Activated CD4-positive, alpha-beta T cell treated with anti-CD3 and anti-CD28 coated beads for 36 hours (primary cell): ENCODE measurements around the gene POLDIP3. TPM values are rescaled to one million over a fixed set of nuclear protein-coding genes. Genes with fewer than 3 reads are reported as not detected.
A peak's percentile ranks its signal among the peaks of the same experiment; 100 is the strongest.
"Not testable (repeated sequence)": the region's sequence is repeated elsewhere in the genome, so short reads cannot be mapped to it uniquely, and the experiment has no call there.

Experiments
- ATAC-seq: fragments of 200-7000 bp; cut with Tn5 transposase; one replicate; pipeline ENCODE4 v1.10.0; 2021; ENCODE audit warnings: mild to moderate bottlenecking, moderate library complexity
- CTCF ChIA-PET: fragments of 350-600 bp; sonication (Branson Sonifier 250); formaldehyde crosslinking; loops from one replicate; lab custom pipeline; 2021; ENCODE audit warnings: antibody characterized with exemption; lab: Charles Lee
- POLR2A ChIA-PET: fragments of 350-600 bp; sonication (Branson Sonifier 250); formaldehyde crosslinking; loops from one replicate; lab custom pipeline; 2021; ENCODE audit warnings: antibody characterized with exemption, inconsistent platforms; lab: Charles Lee
- DNase-seq: peaks from one replicate; pipeline ENCODE4 v3.0.0-alpha.2; 2020
- H3K27ac Mint-ChIP-seq: one replicate; pipeline ENCODE4 v1.8.0; 2021; ENCODE audit warnings: mixed read lengths
- H3K27me3 Mint-ChIP-seq: one replicate; pipeline ENCODE4 v1.8.0; 2021; ENCODE audit warnings: mixed read lengths
- H3K36me3 Mint-ChIP-seq: one replicate; pipeline ENCODE4 v1.8.0; 2021; ENCODE audit warnings: low read depth, mixed read lengths
- H3K4me1 Mint-ChIP-seq: one replicate; pipeline ENCODE4 v1.8.0; 2021; ENCODE audit warnings: mixed read lengths
- H3K4me3 Mint-ChIP-seq: one replicate; pipeline ENCODE4 v1.8.0; 2021; ENCODE audit warnings: mild to moderate bottlenecking, moderate library complexity, mixed read lengths
- H3K9me3 Mint-ChIP-seq: one replicate; pipeline ENCODE4 v1.8.0; 2021; ENCODE audit warnings: low read depth, mixed read lengths
- intact Hi-C, 2 experiments: fragments of 100-400 bp; cut with DNase I in 1 of 2; cut with micrococcal nuclease in 1 of 2; formaldehyde crosslinking; loops; one replicate each; pipeline versions ENCODE4 v1.14.2 to v1.15.1; 2022 to 2024; cut with DNase I, micrococcal nuclease
- total RNA-seq, 2 experiments: library from RNA; stranded (reverse); gene quantifications; one replicate each; pipeline ENCODE4 v1.2.3, GENCODE V29; 2021

The POLDIP3 gene
- total RNA-seq, 2 experiments from 2014 or later = 77.6 to 88.6 TPM

DNA sequence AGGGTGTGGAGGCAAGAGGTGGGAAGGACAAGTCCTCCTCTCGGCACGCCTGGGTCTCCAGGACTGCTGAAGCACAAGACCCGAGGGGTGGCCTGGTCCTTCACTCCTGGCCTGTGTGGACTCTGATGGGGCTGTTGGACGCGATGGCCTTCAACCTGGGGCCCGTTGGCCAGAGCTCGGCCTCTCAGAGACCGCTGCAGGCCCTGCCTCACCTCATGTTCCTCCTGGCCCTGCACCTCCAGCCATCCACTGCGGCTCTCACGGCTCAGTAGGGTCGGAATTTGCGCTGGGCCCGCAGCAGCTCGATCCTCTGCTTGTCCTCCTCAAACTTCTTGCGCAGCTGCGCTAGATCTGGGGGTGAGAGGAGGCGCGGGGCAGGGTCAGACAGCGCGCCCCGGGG, 40.2 kb downstream of the POLDIP3 start:
- CTCF ChIA-PET, POLR2A ChIA-PET, H3K4me3 Mint-ChIP-seq, H3K9me3 Mint-ChIP-seq, H3K4me1 Mint-ChIP-seq, H3K27ac Mint-ChIP-seq, ATAC-seq, H3K27me3 Mint-ChIP-seq, DNase-seq, intact Hi-C loops: not testable (repeated sequence)
- peaks cover 40% of the 10 kb centered on the region for H3K36me3 Mint-ChIP-seq

DNA sequence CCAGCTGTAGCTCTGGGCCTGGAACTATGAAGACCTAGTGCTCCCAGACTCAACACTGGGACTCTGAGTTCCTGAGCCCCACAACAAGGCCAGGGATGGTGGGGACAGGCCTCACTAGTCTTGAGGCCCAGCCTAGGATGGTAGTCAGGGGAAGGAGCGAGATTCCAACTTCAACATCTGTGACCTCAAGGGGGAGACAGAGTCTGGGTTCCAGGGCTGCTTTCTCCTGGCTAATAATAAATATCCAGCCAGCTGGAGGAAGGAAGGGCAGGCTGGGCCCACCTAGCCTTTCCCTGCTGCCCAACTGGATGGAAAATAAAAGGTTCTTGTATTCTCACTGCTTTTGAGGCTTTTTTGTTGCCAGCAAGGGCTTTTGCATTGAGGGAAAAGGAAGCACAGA, 40.6 kb downstream of the POLDIP3 start:
- DNase-seq, H3K4me3 Mint-ChIP-seq, POLR2A ChIA-PET, H3K9me3 Mint-ChIP-seq, H3K4me1 Mint-ChIP-seq, ATAC-seq, H3K27me3 Mint-ChIP-seq, intact Hi-C loops, H3K27ac Mint-ChIP-seq, CTCF ChIA-PET: not testable (repeated sequence)
- peaks cover 40% of the 10 kb centered on the region for H3K36me3 Mint-ChIP-seq

DNA sequence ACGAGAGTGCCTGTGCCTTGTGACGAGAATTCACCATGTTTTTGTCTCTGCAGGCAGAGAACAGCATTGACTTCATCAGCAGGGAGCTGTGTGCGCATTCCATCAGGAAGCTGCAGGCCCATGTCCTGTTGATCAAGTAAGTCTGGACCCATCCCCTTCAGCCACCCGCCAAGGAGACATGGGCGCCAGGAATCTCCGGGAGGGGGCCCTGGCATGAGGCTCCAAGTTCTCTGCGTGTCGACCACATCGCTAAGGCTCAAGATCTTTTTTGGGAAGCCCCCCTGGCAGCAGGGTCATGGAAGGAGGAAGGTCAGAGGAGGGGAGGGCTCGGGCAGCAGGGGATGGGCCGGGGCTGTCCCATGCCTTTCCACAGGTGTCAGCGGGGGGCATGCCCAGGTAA, 43.6 kb downstream of the POLDIP3 start:
- ATAC-seq, POLR2A ChIA-PET, H3K9me3 Mint-ChIP-seq, intact Hi-C loops, DNase-seq, H3K27ac Mint-ChIP-seq, CTCF ChIA-PET, H3K4me3 Mint-ChIP-seq, H3K4me1 Mint-ChIP-seq, H3K27me3 Mint-ChIP-seq: not testable (repeated sequence)
- peaks cover 25% of the 10 kb centered on the region for H3K36me3 Mint-ChIP-seq

DNA sequence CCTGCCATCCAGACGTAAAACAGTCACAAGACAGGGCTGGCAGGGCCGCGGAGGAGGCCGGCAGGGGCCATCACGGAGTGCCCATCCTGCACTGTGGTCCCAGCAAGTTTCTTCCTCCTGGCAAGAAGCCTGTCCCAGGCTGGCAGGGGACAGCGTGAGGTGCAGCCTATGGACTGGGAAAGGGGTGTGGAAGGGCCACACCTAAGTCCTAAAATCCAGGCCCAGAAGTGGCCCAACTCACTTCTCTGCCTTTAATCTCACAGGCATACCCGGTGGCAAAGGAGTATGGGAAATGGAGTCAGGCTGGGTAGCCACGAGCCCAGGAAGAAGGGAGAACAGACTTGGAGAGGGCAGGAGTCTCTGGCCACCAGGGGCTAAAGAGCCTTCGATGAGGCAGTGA, 44.1 kb downstream of the POLDIP3 start:
- CTCF ChIA-PET = interaction anchor here (0.6 kb wide), 1 partner anchor 249 kb away, joined by 3 read pairs; no protein-coding TSS in a partner anchor
- DNase-seq, POLR2A ChIA-PET, ATAC-seq, H3K4me1 Mint-ChIP-seq, H3K27ac Mint-ChIP-seq, H3K27me3 Mint-ChIP-seq, H3K9me3 Mint-ChIP-seq, H3K4me3 Mint-ChIP-seq, intact Hi-C loops: not testable (repeated sequence)
- peaks cover 28% of the 10 kb centered on the region for H3K36me3 Mint-ChIP-seq

DNA sequence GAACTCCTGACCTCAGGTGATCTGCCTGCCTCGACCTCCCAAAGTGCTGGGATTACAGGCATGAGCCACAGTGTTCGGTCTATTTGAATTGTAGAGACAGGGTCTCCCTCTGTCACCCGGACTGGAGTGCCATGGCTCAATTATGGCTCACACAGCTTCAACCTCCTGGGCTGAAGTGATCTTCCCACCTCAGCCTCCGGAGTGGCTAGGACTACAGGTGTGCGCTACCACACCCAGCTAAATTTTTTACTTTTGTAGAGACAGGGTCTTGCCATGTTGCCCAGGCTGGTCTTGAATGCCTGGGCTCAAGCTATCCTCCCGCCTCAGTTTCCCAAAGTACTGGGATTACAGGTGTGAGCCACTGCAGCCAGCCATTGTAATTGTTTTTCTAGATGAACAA, 46.7 kb downstream of the POLDIP3 start:
- ChIA-PET CTCF (interaction anchor here (0.7 kb wide), 1 partner anchor 92 kb away, joined by 3 read pairs; no protein-coding TSS in a partner anchor), POLR2A (interaction anchor here (0.8 to 0.9 kb wide), 2 partner anchors 14 to 47 kb away, joined by 3 read pairs; partner anchors contain the start of gene POLDIP3)
- ATAC-seq, H3K4me3 Mint-ChIP-seq, H3K9me3 Mint-ChIP-seq, DNase-seq, H3K27me3 Mint-ChIP-seq, H3K4me1 Mint-ChIP-seq, H3K27ac Mint-ChIP-seq: not testable (repeated sequence)
- H3K36me3 Mint-ChIP-seq = peaks cover 26% of the 10 kb centered on the region
- intact Hi-C loops = loop anchor here in 1 of 2 experiments (5.0 kb wide), 1 partner anchor 344 kb away; no protein-coding TSS in a partner anchor

DNA sequence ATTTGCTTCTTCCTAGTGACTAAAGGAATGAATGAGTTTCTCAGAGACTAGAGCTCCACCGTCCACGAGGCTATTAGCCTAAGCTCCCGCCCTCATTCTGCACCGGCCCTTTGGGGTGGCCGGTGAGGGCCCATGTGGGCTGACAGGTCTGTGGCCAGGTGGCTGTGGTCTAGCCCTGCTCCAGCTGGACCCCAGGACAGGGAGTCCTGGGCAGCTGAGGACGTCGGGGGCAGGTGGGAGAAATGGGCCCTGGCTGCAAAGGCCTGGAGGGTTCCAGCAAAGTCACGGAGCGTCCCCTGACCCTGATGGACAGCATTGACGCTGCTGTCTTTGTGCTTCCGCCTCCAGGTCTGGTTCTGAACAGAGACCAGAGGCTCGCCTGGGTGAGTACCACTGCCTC, 48.7 kb downstream of the POLDIP3 start:
- ChIA-PET POLR2A (no interaction called here), CTCF (interaction anchor here (0.7 to 1.0 kb wide), 2 partner anchors 58 to 207 kb away, joined by 3 to 4 read pairs; no protein-coding TSS in a partner anchor)
- peaks cover 14% of the 10 kb centered on the region for H3K36me3 Mint-ChIP-seq
- no peak overlapping the region for H3K4me3 Mint-ChIP-seq
- H3K4me1 Mint-ChIP-seq = no peaks in the 10 kb centered on the region
- H3K27ac Mint-ChIP-seq = no peak overlapping the region
- DNase-seq = no peak
- no peak for ATAC-seq
- H3K9me3 Mint-ChIP-seq = no peaks in the 10 kb centered on the region
- H3K27me3 Mint-ChIP-seq = no peaks in the 10 kb centered on the region
- intact Hi-C loops = loop anchor here in 1 of 2 experiments (5.0 kb wide), 1 partner anchor 346 kb away; no protein-coding TSS in a partner anchor

DNA sequence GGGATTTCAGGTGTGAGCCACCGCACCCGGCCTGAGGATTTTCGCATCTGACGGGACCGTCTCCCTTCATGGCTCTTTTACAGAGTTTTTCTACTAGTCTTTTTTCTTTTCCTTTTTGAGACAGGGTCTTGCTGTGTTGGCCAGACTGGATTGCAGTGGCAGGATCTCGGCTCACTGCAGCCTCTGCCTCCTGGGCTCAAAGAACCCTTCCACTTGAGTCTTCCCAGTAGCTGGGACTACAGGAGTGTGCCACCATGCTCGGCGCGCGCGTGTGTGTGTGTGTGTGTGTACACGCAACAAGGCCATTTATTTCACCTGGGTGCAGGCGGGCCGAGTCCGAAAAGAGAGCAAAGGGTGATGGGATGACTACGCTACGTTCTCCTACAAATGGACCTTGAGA, 50.0 kb downstream of the POLDIP3 start:
- H3K27me3 Mint-ChIP-seq = no peaks in the 10 kb centered on the region
- POLR2A ChIA-PET = no interaction called here
- no peaks in the 10 kb centered on the region for H3K4me1 Mint-ChIP-seq
- H3K27ac Mint-ChIP-seq = no peak overlapping the region
- H3K4me3 Mint-ChIP-seq = no peak overlapping the region
- no peaks in the 10 kb centered on the region for H3K9me3 Mint-ChIP-seq
- ATAC-seq (no peak), DNase-seq (no peak)
- CTCF ChIA-PET = interaction anchor here (1.0 kb wide), 1 partner anchor 57 kb away, joined by 3 read pairs; no protein-coding TSS in a partner anchor
- peaks cover 7% of the 10 kb centered on the region for H3K36me3 Mint-ChIP-seq
- intact Hi-C loops = loop anchor here in 1 of 2 experiments (5.0 kb wide), 1 partner anchor 348 kb away; no protein-coding TSS in a partner anchor

DNA sequence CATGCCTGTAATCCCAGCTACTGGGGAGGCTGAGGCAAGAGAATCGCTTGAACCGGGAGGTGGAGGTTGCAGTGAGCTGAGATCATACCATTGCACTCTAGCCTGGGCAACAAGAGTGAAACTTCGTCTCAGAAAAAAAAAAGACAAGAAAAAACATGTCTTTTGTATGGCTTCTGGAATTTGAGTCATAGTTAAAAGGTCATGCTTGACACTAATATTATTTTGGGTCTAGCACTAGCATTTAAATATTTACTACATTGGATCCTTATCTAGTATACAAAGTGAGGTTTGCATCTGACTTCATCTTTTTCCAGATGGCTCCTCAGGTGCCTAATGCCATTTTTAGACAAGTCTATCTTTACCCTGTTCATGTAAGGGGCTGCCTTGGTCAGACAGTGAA, 50.7 kb downstream of the POLDIP3 start:
- ATAC-seq, H3K36me3 Mint-ChIP-seq, H3K27me3 Mint-ChIP-seq, H3K4me1 Mint-ChIP-seq, H3K27ac Mint-ChIP-seq, H3K4me3 Mint-ChIP-seq, CTCF ChIA-PET, POLR2A ChIA-PET, DNase-seq, H3K9me3 Mint-ChIP-seq, intact Hi-C loops: not testable (repeated sequence)

DNA sequence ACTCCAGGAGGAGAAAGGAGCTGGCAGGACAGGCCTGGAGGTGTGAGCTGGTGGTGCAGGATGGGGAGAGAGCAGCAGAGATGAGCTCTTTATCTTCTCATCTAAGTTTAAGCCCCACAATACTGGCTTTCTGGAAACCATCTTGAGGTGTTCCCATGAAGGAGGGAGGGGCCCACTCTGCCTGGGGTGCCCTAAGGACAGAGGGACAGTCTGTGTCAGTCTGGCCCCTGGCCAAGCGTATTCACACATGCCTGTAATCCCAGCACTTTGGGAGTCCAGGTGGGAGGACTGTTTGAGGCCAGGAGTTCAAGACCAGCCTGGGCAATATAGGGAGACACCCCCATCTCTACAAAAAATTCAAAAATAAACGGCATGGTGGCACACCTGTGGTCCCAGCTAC, 52.0 kb downstream of the POLDIP3 start:
- no peak for DNase-seq
- Mint-ChIP-seq H3K27me3 (no peaks in the 10 kb centered on the region), H3K9me3 (no peaks in the 10 kb centered on the region), H3K27ac (no peak overlapping the region), H3K4me3 (no peak overlapping the region), H3K36me3 (peaks cover 6% of the 10 kb centered on the region), H3K4me1 (no peaks in the 10 kb centered on the region)
- CTCF ChIA-PET = interaction anchor here (1.3 kb wide), 1 partner anchor 16 kb away, joined by 3 read pairs; no protein-coding TSS in a partner anchor
- intact Hi-C loops = no loop called here
- ATAC-seq = no peak
- POLR2A ChIA-PET = no interaction called here

DNA sequence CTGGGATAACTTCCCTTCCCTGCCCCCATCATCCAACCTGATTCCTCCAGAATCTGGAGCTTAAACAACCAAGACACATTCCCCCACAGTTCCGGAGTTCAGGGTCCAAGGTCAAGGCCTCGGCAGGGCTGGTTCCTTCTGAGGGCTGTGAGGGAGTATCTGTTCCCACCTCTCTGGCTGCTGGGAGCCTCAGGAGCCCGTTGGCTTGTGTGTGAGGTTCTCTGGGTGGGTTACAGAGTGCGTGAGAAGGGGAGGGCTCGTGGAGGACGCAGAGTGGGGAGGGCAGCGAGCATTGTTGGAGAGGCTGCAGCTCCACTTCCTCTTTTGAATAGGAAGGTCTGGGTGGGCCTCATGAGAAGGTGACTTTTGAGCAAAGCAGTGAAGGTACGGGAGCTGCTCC, 52.4 kb downstream of the POLDIP3 start:
- H3K4me3 Mint-ChIP-seq = no peak overlapping the region

DNA sequence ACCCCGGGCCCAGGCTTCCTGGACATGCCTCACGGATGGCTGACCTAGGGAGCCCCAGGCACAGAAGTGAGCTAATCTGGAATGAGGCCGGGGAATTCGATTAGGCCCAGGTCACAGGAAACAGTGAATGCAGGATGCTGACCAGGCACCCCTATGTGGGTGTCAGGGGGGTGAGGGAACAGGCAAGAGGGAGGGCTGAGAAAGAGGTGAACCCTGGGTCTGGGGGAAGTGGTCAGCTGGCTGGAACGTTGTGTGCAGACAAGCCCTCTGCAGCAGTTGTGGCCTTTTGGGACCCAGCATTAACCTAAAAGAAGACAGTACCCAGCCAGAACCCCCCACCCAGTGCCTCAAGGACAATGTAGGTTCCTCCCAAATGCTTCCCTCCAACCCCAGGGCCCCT, 52.8 kb downstream of the POLDIP3 start:
- H3K9me3 Mint-ChIP-seq = no peaks in the 10 kb centered on the region
- peaks cover 6% of the 10 kb centered on the region for H3K36me3 Mint-ChIP-seq
- no peaks in the 10 kb centered on the region for H3K27me3 Mint-ChIP-seq
- intact Hi-C loops = no loop called here
- no peak overlapping the region for H3K4me3 Mint-ChIP-seq
- ATAC-seq (no peak), DNase-seq (no peak)
- H3K4me1 Mint-ChIP-seq = no peaks in the 10 kb centered on the region
- ChIA-PET CTCF (interaction anchor here (1.0 to 1.3 kb wide), 2 partner anchors 16 to 88 kb away, joined by 3 read pairs; no protein-coding TSS in a partner anchor), POLR2A (no interaction called here)
- H3K27ac Mint-ChIP-seq = no peak overlapping the region

More for the DNA sequence above, 52.4 kb downstream of the POLDIP3 start:
- DNase-seq (no peak), ATAC-seq (no peak)
- POLR2A ChIA-PET = no interaction called here
- intact Hi-C loops = no loop called here
- peaks cover 6% of the 10 kb centered on the region for H3K36me3 Mint-ChIP-seq
- no peaks in the 10 kb centered on the region for H3K27me3 Mint-ChIP-seq
- H3K9me3 Mint-ChIP-seq = no peaks in the 10 kb centered on the region
- CTCF ChIA-PET = interaction anchor here (1.3 kb wide), 1 partner anchor 16 kb away, joined by 3 read pairs; no protein-coding TSS in a partner anchor
- H3K4me1 Mint-ChIP-seq = no peaks in the 10 kb centered on the region
- no peak overlapping the region for H3K27ac Mint-ChIP-seq

DNA sequence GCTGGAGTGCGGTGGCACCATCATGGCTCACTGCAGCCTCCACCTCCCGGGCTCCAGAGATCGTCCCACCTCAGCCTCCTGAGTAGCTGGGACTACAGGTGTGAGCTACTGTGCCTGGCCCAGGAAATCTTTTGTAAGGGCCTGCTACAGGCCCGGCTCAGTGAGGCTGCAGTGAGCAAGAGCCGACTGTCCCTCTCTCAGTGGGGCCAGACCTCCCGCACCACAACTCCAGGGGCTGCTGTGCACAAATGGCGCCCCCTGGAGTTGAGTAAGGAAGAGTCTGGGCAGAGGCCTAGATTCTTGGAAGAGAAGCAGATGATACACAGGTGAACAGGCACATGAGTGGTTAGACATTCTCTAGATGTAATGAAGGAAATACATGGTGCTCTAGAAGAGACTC, 53.9 kb downstream of the POLDIP3 start:
- peak; percentile 39 for DNase-seq

More for the DNA sequence above, 53.9 kb downstream of the POLDIP3 start:
- ChIA-PET CTCF (interaction anchor here (0.5 to 1.7 kb wide), 5 partner anchors 8 to 481 kb away, joined by 3 to 6 read pairs (median 3); partner anchors contain the start of gene SMDT1), POLR2A (no interaction called here)
- Mint-ChIP-seq H3K27ac (no peak overlapping the region), H3K4me1 (no peaks in the 10 kb centered on the region), H3K27me3 (no peaks in the 10 kb centered on the region), H3K36me3 (peaks cover 5% of the 10 kb centered on the region), H3K4me3 (no peak overlapping the region), H3K9me3 (no peaks in the 10 kb centered on the region)
- intact Hi-C loops = no loop called here
- peak; percentile 64 for ATAC-seq
